ENCODE data around the gene PROKR2.

The PROKR2 gene

DNA sequence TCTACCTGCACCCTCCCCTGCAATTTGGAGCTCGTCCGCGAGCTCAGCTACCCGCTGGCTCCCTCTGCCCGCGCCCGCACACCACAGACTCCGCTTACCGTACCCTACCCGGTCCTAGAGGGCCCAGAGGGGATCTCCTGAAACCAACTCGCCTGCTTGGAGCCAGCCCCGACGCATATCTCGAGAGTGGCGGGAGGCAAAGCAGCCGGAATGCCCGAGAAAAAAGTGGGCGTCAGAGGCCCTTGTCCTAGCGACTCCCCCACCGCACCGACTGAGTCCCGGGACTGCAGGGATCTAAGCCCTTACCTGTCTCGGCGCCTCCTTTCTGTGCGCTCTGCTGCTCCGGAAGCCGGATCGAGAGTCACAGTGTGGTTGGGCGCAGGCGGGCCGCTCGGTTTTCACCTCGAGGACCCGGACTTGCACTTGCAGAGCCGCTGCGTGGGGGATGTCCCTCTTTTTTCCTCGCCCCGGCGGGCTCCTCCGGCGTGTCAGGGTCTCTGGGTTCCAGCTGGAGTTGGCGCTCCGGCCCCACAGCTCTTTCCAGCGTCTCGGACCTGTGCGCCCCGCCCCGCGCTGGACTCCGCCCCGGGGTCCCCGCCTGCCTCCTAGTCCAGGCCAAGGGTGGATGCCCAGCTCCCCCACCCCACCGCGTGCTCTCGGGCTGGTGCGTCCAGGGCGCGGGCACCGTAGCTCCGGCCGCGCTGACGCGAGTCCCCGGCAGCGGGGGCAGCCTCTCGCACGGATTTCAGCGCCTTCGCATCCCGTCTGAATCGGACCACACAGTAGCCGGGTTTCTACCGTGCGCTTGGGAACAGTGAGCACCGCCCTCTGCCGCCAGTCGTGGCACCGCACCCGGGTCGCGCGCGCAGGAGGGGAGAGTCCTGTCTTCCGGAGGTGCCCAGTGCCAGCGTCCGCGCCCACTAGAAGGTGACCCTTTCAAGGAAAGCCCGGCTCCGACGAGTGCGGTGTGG, at the start of gene PROKR2:
TSS of gene PROKR2 (minus strand) at position 767 of the 971 bp plus-strand sequence. CDS start 2,585 bp downstream, outside the sequence.
- DNase-seq (ENCODE audit: low spot score) = no peak

GRCh38 chr20:5364997-5365597, 48.3 kb upstream of the PROKR2 start:
- no peak for DNase-seq (ENCODE audit: low spot score)

GRCh38 chr20:5364136-5364821, 47.5 kb upstream of the PROKR2 start:
- DNase-seq (ENCODE audit: low spot score) = no peak

DNA sequence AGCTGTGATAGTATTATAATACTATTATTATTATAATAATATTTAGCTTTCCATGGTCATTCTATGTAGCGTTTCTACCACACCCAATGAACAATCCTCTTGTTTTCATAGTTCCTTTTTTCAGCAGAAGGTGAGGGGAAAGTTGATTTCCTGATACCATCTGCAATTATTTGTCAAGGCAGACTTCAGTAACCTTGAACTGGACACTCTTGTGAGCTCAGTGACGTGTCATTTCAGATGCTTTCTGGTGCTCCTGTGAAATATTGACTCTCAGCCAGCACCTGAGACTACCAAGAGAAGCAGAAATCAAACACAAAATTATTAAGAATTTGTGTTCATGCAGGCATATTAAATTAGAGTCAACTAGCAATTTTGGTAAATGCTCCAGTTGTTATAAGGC, 46.0 kb upstream of the PROKR2 start:
- no peak for DNase-seq (ENCODE audit: low spot score)

DNA sequence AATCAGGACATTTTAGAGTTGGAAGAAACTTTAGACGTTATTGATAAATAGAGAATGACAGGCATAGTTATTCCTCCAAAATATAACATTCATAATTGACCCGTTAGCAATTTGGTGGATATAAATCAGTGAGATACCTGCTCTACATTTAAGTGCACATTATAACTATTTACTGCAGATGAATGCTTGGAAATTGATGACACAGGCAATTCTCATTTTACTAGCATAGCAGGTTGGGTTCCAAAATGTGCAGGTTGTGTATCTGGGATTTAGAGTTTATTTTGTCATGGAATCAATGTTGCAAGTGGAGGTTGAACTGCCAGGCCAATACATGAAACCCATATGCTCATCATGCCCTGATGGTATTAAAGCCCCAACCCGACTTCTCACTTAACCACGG, 44.4 kb upstream of the PROKR2 start:
- DNase-seq (ENCODE audit: low spot score) = no peak

GRCh38 chr20:5357946-5358345, 41.2 kb upstream of the PROKR2 start:
- peak; percentile 6 for DNase-seq (ENCODE audit: low spot score)

DNA sequence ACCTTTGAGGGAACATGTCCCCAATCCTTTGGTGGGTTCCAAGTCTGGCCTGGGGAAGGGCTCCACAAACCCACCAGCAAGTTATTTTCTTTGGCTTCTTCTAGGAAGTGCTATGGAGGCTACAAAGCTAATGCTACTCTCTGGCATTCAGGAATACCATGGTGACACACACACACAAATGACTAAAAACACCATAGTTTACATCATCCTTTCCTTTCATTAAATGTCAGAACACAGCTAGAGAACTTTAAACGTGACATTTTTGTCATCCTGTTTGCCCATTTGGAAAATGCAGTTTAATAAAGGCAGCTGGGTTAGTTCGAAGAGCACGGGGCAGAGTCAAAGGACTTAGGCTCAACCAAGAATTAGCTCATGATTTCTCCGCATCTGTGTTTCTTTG, 40.2 kb upstream of the PROKR2 start:
- no peak for DNase-seq (ENCODE audit: low spot score)

GRCh38 chr20:5354901-5355300, 38.1 kb upstream of the PROKR2 start:
- no peak for DNase-seq (ENCODE audit: low spot score)

- DNase-seq (ENCODE audit: low spot score) = no peak
Measured at GRCh38 chr20:5353624-5354496, 37.1 kb upstream of the PROKR2 start.

- DNase-seq (ENCODE audit: low spot score) = no peak
Measured at GRCh38 chr20:5349448-5349847, 32.7 kb upstream of the PROKR2 start.

GRCh38 chr20:5342021-5342420, 25.3 kb upstream of the PROKR2 start:
- no peak for DNase-seq (ENCODE audit: low spot score)

GRCh38 chr20:5331340-5331739, 14.6 kb upstream of the PROKR2 start:
- no peak for DNase-seq (ENCODE audit: low spot score)

DNA sequence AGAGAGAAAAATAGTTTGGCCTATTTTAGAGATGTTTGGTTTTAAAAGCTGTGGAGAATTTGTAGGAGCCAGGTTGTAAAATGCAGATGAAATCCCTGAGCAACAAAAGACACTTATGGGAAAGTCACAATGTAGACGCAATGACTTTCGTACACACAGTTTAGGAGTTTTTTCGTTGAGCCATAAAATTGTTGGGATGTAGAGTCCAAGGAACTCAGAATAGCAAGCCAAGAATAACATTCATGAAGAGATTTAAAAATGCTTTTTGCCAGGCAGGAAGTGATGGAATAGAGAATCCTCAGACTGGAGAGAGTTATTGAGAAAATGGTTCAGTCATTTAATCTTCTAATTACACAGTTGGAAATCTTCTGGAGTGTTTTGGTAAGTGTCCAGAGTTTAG, 11.5 kb upstream of the PROKR2 start:
- no peak for DNase-seq (ENCODE audit: low spot score)

- no peak for DNase-seq (ENCODE audit: low spot score)
Measured at GRCh38 chr20:5327356-5327755, 10.6 kb upstream of the PROKR2 start.

DNA sequence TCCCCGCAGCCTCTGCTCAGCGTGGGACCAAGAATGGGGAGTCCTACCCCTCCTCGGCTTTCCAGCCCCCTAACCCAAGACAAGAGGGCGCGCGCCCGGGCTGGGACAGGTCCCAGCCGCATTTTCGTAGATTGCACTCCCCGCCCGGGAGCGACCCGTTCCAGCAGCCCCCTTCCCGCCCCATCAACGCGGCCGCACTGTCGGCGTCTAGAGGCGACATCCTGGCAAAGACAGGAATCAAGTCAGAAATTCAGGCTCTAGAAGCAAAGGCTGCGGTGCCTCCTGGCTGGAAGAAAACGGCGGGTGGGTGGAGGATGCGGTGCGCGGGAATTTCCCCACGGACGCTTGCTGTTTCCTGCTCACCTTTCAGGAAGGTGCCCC, 957 bp downstream of the PROKR2 start:
- DNase-seq (ENCODE audit: low spot score) = no peak

- no peak for DNase-seq (ENCODE audit: low spot score)
Measured at GRCh38 chr20:5313916-5314315, 2.8 kb downstream of the PROKR2 start.

GRCh38 chr20:5312518-5312917, 4.2 kb downstream of the PROKR2 start:
- DNase-seq (ENCODE audit: low spot score) = no peak

DNA sequence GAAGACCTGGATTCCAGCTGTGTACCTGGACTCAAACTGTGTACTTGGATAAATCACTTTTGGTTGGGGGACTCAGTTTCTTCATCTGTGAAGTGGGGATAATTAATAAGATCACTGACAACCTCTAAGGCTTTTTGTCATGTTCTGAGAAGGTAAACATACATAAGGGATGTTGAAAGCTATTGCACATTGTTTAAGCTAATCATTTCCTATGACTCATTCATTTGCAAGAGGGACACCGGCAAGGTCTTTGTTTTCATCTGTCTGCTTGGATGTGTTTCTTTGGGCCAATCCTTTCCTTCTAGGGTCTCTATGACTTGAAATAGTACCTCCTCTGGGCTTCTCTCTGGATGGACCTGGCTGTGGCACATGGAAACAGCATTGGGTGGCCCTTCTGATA, 6.8 kb downstream of the PROKR2 start:
- no peak for DNase-seq (ENCODE audit: low spot score)

- DNase-seq (ENCODE audit: low spot score) = no peak
Measured at GRCh38 chr20:5298811-5299210, 17.9 kb downstream of the PROKR2 start.

GRCh38 chr20:5297280-5298004, 19.3 kb downstream of the PROKR2 start:
- no peak for DNase-seq (ENCODE audit: low spot score)

DNA sequence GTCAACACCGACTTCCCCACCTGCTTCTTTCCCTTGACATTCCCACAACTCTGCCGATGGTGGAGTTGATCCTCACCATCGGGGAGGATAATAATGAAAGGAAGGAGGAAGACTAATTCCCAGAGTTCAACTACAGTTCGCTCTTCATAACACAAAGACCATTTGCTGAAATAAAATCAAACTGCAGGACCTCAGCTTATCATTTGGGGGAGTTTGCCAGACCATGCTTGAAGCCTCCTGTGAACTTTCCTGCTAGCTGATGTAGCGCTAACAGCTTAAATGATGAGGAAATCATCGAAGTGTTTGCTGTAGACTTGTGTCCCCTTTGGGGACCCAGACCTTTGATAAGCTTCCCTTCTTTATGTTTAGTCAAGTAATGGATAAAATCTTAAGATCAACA, 26.2 kb downstream of the PROKR2 start:
- no peak for DNase-seq (ENCODE audit: low spot score)

All from putamen (tissue), 1 donor.